GM19324 (cell line): ENCODE measurements around the gene DIP2A.

Experiments used
- ATAC-seq: cut with Tn5 transposase; IDR thresholded peaks from one replicate; pipeline ENCODE4 v1.9.1; 2021; ENCODE audit warnings: mild to moderate bottlenecking, moderate library complexity; ENCODE audit not compliant: unreplicated experiment, low FRiP score

DIP2A gene

DNA sequence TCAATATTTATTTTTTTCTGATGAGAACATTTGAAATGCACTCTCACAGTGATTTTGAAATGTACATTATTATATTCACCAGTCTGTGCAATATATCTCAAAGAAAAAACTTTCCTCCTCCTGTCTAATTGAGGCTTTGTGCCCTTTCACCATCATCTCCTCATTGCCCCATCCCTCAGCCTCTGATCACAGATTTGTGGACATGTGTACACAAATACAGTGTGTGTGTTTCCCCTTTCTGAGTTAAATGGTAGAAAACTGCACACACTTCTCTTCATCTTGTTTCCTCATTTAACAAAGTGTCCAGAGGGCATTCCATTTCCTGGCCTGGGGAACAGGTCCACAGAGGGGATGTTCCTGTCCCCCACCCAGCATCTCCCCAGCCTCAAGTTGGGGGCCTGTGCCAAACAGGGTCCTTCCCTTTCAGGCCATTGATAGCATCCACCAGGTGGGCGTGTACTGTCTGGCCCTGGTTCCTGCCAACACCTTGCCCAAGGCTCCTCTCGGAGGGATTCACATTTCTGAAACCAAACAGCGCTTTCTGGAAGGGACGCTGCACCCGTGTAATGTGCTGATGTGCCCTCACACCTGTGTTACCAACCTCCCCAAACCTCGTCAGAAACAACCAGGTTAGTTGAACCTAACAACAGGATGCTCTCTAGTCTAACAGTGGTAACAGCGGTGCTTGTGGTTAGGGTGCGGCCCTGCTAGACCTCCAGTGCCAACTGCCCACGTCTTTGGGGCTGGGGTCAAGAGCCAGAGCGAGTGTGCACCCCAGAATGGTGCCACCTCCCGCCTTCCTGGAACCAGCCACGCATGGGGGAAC is 91.6 kb downstream of the DIP2A start:
- no peak for ATAC-seq

DNA sequence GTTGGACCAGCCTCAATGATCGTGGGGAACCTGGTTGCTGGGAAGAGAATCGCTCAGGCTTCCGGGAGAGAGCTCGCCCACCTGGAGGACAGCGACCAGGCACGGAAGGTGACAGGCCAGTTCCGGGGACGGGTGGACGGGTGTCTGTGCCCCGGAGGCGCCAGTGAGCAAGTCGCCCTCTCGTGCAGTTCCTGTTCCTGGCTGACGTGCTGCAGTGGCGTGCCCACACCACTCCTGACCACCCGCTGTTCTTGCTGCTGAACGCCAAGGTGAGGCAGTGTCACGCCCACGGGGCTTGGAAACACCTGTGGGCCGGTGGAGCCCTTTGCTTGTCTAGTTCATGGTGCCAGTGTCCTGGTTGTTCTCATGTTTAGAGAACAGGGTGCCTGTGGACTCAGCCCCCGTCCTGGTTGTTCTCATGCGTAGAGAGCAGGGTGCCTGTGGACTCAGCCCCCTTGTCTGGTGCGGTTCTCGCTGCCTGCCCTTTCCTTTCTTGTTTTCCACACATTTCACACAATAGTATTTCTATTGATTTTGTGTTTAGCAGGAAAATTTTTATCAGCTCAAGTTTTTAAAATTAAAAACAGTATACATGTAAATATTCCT is 93.0 kb downstream of the DIP2A start:
- ATAC-seq = no peak

DNA sequence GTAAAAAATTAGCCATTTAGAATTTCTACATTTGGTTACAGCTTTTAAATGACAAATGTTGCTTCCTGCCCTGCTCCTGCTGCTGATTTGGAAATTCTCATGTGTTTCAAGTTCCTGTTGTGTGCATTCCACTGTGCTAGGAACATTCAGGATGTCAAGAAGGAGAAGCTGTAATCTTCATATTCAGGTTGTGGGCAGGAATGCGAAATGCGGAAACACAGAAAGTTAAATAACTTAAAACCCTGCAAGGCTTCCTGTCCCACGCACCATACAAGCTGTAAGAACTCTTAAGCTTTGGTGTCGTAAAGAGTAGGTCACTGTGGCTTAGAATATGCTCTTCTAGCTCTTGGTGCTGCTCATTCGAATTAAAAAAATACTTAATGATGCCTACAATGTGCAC is 93.6 kb downstream of the DIP2A start:
- ATAC-seq = no peak

DNA sequence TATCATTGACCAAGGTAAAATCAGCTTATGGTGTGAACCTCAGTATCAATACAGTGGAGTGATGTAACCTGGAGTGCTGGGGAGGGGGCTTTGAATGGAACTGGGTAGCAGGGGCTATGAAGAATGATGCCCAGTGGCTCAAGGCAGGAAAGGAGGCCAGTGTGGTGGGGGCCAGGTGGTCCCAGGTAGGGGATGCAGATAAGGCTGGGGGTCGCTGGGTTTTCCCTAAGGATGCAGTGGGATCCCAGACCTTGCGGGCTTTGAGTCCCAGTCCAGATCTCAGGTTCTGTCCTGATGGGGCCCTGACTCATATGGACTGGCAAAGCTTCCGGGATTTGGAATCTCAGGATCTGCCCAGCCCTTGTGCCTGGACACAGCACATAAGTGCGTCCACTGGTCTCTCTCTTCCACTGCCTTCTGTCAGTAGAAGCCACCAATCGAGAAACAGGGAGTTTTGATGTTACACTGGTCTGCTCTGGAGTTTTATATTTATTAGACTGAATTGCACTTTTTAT is 94.2 kb downstream of the DIP2A start:
- ATAC-seq = no peak

DNA sequence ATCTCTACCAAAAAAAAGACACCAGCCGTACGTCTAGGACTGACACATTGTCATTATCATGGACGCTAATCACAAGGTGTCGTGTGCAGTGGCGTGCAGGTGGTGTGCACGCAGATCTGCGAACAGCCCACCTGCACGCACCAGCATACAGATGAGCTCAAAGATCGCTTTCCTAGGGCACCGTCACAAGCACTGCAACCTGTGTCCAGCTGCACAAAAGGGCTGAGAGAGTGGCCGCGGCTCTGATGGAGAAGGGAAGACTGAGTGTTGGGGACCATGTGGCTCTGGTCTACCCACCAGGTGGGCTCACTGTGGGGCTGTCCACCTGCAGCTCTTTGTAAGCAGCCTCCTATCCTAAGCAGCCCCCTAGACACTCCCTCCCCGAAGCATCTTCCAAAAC is 95.3 kb downstream of the DIP2A start:
- no peak for ATAC-seq

DNA sequence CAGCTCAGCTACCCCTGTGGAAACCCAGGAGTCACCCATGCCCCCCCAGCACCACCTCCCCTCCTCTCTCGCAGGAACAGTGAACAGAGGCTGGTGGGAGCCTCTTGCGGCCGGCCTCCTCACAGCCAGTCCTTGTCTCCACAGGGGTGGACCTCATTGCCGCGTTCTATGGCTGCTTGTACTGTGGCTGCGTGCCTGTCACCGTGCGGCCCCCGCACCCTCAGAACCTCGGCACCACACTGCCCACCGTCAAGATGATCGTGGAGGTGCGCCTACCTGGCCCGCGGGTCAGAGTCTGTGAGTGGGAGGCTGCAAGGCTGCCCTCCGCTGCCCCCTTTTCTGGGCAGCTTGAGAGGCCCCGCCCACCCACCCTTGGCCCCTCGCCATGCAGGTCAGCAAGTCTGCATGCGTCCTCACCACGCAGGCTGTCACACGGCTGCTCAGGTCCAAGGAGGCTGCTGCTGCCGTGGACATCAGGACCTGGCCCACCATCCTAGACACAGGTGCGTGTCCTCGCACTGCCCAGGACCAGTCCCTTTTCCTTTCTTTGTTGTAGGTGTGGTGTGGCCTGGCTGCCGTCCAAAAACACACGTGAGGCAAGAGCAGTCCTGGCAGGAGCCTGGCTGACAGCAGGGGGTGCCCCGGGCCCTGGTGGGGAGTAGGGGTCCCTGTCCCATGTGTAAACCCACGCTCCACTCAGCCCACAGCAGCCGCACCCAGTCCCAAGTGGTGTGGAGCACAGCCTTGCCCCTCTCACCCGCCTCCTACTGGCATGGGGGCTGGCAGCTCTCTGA is 95.9 kb downstream of the DIP2A start:
- no peak for ATAC-seq

DNA sequence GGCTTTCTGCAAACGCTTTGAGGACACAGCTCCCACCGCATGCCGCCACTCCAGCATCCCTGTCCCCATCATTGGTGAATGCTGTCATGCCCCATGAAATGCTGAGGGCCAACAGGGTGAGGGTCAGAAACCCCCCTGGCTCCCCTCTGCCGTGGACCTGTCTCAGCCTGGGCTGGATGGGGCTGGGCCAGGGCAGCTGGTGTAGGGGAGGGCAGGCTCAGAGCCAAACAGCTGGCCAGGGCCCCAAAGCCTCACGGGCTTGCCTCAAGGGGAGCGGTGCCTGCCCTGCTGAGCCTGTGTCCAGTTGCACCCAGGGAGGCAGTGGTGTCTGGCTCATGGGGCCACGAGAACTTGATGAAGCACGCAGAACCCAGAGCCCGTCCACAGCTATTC is 96.5 kb downstream of the DIP2A start:
- ATAC-seq = no peak

DNA sequence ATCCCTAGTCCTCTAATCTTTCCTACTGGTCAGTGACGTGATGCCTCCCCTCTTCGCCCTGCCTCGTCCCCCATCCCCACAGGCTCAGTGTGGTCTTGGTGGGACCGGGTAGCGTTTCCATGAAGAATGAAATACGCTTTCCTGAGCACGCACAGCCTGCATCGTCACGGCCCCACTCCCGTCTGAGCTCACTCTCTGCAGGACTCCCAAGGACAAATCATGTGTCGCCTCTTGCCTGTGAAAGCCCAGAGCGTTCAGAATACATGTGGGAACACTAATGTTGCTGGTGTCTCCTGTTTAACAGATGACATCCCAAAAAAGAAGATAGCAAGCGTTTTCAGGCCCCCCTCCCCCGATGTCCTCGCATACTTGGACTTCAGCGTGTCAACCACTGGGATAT is 97.0 kb downstream of the DIP2A start:
- ATAC-seq = no peak

DNA sequence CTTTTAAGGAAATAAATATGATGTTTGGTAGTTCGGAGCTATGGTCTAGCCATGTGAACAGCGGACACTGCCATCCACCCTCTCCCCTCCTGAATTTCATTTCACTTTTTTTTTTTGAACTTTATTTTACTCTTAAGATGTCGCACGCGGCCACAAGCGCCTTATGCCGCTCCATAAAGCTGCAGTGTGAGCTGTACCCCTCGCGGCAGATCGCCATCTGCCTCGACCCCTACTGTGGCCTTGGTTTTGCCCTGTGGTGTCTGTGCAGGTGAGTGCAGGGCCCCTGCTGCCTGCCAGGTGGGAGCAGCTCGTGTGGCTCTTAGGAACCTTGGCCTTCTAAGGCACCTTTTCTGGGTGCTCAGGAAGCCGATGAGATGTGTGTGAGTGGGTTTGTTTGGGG is 98.1 kb downstream of the DIP2A start:
- no peak for ATAC-seq

DNA sequence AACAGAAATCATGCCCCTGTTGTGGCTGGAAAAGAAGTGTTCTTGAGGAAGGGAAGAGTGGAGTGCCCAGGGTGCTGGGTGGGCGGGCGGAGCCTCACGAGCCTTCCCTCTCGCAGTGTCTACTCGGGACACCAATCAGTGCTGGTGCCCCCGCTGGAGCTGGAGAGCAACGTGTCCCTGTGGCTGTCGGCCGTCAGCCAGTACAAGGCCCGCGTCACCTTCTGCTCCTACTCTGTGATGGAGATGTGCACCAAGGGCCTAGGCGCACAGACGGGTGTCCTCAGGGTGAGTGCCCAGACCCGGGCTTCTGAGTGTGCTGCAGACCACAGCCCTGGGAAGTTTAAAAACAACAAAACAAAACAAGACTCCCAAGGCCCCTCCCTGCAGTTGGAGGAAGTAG is 98.8 kb downstream of the DIP2A start:
- ATAC-seq = no peak

DNA sequence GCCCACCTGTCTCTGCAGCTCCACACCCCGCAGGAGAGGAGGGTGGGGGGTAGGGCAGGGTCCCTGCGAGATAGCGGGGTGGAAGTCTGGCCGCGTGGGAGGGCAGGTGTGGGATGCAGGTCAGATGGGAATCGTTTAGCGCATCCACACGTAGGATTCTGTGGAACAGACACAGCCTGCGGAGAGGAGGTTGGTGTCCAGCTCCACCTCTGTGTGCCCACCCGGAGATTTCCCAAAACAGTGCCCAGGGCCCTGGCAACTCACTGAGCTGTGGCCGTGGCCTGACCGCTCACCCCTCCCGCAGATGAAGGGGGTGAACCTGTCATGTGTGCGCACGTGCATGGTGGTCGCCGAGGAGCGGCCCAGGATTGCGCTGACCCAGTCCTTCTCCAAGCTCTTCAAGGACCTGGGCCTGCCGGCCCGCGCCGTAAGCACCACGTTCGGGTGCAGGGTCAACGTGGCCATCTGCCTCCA is 99.3 kb downstream of the DIP2A start:
- no peak for ATAC-seq

DNA sequence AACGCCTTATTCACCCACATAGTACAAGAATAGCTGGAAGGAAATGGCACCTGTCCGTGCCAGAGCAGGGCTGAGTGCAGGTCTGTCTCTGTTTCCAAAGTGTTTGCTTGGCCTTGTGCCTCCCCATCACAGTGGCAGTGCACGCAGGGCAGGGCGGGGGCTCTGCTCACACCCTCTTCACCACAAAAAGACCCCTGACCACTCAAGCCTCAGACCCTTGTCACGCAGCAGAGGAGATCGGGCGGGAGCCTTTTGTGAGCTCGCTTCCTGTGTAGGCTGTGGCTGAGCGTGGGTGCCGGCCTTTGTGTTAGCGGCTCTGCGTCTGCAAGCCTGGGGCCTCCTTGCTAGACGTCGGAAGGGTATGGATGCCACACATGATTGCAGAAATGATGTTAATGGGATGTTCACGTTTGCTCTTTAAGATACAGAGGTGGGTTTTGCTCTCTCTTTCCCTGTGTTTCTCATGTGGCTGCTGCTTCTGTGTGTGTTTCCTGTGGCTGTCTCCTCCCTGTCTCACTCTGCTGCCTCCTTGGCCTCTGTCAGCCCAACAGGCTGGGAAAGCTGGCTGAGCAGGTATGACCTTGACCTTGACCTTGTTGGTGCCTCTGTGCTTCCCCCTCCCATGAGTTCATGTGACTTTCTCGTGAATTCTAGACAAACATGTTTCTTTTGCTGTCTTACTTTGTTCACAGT is 100.7 kb downstream of the DIP2A start:
- no peak for ATAC-seq

DNA sequence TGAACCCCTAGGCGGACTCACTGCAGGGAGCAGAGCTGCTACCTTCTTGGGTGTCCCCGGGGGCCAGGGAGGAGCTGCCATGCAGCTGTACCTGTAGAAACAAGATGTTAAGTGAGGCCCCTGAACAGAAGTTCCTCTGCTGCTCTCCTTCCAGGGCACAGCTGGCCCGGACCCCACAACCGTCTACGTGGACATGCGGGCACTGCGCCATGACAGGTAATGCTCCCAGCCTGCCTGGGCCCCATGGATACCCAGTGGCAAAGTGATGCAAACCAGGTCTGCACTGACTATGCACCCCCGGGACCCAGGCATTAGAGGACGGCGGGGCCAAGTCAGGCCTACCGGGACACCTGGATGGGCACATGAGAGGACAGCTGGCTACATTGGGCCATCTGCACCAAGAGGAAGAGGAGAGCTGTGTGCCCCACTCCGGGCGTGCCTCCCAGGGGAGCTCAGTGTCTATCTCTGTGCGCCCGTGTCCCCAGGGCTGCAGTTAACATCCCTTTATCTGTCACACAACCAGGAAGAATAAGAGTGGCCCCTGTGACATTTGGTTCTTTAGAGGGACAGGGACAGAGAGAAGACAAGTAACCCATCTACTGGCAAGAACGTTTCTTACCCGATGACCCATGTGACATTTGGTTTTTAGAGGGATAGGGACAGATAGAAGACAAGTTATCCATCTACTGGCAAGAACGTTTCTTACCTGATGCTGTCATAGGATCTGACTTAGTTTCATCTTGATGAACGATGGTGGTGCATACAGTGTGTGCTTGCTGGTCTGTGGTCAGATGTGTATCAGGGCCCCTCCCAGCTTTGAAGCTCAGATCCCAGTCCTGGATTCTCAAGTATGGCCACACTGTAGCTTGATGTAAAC is 102.1 kb downstream of the DIP2A start:
- ATAC-seq = no peak

DNA sequence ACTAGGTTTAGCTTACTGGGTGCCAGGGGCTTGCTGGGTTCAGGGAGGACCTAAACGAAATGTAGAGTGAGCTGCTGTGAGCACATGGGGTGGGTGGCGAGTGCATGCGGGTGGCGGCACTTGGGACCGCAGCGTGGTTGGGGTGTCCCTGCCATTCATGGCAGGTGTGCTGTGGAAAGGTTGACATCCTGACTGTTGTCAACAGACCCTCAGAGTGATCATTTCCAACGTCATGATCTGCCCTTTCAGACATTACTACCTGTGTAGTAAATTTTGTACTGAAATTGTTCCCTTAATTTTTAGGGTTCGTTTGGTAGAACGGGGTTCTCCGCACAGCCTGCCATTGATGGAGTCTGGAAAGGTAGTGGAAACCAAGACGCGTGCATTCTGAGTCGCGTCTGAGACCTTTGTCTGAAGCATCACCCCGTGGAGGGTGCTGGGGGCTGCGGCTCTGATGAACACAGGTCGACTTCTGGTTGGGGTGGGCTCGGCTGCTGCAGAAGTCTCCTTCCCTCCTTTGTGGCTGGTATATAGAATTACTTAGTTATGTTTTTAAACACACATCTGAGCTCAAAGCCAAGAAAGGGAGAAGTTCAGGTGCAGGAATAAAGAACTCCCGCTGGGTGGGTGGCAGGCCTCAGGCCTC is 102.9 kb downstream of the DIP2A start:
- ATAC-seq = no peak

DNA sequence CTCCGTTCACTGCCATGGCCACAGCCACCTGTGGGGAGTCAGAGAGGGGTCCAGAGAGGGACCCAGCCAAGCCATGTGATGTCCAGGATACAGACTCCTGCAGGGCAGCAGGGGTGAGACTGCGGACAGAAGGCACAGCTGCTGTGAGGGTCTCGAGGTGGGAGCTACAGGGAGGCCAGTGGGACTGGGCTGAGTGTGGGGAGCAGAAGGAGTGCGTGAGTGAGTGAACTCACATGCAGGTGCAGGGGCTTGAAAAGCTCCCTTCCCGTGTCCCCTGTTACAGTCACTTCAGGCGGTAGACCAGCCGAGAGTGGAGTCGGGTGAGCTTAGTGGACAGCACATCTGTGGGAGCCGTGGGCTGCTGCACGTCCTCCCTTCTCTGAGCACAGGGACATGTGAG is 103.8 kb downstream of the DIP2A start:
- ATAC-seq = no peak

DNA sequence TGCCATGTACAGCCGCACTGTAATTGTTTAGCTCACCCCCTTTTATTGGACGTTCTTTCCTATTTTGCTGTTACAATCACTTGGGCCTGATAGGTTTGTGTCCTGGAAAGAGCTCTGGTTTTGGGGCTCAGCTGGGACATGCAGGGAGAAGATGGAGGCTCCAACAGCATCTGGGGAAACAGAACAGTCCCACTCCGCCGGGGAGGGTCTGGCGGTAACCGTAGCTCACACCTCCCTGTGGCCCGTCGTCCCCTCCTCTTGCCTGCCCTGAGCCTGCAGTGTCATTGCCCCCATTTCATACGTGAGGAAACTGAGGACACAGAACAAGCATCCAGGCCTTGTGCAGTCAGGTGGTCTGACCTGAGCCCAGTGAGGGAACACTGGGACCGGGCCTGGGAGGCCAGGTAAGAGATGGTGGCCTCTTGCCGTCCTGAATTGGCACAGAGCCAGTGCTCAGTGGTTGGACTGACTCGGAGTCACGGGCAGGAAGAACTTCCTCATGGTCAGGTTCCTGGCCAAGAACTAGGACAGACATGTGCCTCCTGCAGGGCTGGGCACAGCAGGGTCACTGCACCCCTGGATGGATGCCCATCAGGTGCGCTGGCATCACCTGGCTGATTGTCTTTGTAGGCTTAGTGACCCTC is 104.4 kb downstream of the DIP2A start:
- no peak for ATAC-seq

DNA sequence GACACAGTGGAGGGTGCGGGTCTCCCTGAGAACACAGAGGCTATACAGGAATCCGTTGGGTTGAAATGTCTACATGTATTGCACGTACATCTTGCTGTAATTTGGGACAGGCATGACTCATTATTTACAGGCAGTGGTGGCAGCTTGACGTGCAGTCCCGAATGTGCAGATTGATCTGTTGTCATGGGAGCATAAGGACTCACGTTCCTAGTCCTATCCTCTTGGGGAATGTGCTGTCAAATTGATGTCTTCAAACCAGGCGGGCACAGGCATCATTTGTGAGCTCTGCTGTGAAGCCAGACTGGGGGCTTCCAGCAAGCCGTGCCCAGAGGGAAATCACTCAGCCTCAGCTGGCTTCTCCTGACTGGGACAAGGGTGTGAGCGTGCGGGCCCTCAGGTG is 105.7 kb downstream of the DIP2A start:
- ATAC-seq = no peak

DNA sequence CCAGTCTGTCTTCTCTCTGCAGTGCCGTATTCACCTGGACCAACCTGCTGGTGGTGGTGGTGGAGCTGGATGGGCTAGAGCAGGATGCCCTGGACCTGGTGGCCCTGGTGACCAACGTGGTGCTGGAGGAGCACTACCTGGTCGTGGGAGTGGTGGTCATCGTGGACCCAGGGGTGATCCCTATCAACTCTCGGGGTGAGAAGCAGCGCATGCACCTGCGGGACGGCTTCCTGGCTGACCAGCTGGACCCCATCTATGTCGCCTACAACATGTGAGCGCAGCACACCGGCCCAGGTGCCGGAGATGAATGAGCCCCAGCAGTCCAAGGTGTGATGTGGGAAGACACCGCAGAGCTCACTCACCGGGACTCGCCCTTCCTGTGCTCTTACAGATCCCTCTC is 108.7 kb downstream of the DIP2A start:
- ATAC-seq = no peak

DNA sequence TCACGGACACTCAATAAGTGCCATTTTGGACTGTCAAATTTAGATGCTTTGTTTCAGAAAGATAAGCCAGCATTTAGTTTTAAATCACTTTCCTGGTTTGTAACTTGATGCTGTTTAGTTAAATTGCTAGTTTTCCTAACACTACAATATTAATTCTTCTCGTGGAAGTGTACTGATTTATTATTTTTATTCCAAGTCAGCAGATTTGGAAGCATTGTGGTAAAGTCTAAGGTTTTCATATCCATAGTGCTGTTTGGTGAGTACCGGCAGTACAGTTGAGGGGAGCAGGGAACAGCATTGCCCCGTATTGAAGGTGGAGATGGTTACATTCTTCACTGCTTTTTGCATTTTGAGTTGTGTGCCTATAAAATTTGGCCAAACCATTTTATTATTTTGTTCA is 109.9 kb downstream of the DIP2A start:
- ATAC-seq = no peak
